ENCODE data around the gene CUX1.

- TF ChIP-seq CTCF (IDR thresholded peaks at IDR 0.05 in 2 of 3, conservative IDR thresholded peaks at IDR 0.05 in 1 of 3; ENCODE audit: control insufficient read depth in 2 of 3, extremely low read depth in 1 of 3, insufficient read depth in 1 of 3, low read depth in 3 of 3, low read length in 3 of 3) (no peak), POU2F2 (IDR thresholded peaks at IDR 0.05; ENCODE audit: borderline replicate concordance, low read depth, low read length) (no peak), TCF12 (IDR thresholded peaks at IDR 0.05; ENCODE audit: low read depth, low read length) (no peak), EP300 (IDR thresholded peaks at IDR 0.05; ENCODE audit: borderline replicate concordance in 1 of 2, control insufficient read depth in 1 of 2, low read depth in 2 of 2, low read length in 2 of 2) (no peak), JUND (IDR thresholded peaks at IDR 0.05; ENCODE audit: low read depth, low read length) (no peak), LARP7 (IDR thresholded peaks at IDR 0.05) (no peak)
Observed at GRCh38 chr7:102175423-102176170, 358.2 kb downstream of the CUX1 start.
